BLaER1 treated with 17β-estradiol and CSF1 and Interleukin-3, amounts not matched to agents 10 nM and 100 nM (cell line): ENCODE data around the gene AFG3L2.
A peak's percentile ranks its signal among the peaks of the same experiment; 100 is the strongest.

Source experiments
- H3K27ac ChIP-seq, 11 experiments: shearing (Covaris generic); formaldehyde crosslinking; 2 replicates each; pipeline ENCODE4 v1.8.1; 2022
- H3K27me3 ChIP-seq, 11 experiments: shearing (Covaris generic); formaldehyde crosslinking; 2 replicates each; pipeline ENCODE4 v1.8.1; 2022
- H3K36me3 ChIP-seq, 11 experiments: shearing (Covaris generic); formaldehyde crosslinking; 2 replicates each; pipeline ENCODE4 v1.8.1; 2022
- H3K4me1 ChIP-seq, 10 experiments: shearing (Covaris generic); formaldehyde crosslinking; 2 replicates each; pipeline ENCODE4 v1.8.1; 2022
- H3K4me2 ChIP-seq, 11 experiments: shearing (Covaris generic); formaldehyde crosslinking; 2 replicates each; pipeline ENCODE4 v1.8.1; 2022
- H3K4me3 ChIP-seq, 10 experiments: shearing (Covaris generic); formaldehyde crosslinking; 2 replicates each; pipeline ENCODE4 v1.8.1; 2022
- H3K9ac ChIP-seq, 11 experiments: shearing (Covaris generic); formaldehyde crosslinking; 2 replicates each; pipeline ENCODE4 v1.8.1; 2022
- H3K9me3 ChIP-seq, 11 experiments: shearing (Covaris generic); formaldehyde crosslinking; replicated peaks in 1 of 11; 2 replicates each; pipeline ENCODE4 v1.8.1; 2022
- H4K20me1 ChIP-seq, 11 experiments: shearing (Covaris generic); formaldehyde crosslinking; 2 replicates each; pipeline ENCODE4 v1.8.1; 2022
- Cebpa-rat ChIP-seq, 11 experiments: shearing (Covaris generic); IDR thresholded peaks; 2 replicates each; pipeline ENCODE4 v1.8.1; 2022

Gene AFG3L2

GRCh38 chr18:12376754-12377555 lies at the start of gene AFG3L2:
Gene AFG3L2, minus strand, starts transcription at chr18:12377227. Its CDS starts 145 bp downstream, at chr18:12377082.
- Histone ChIP-seq H3K27me3 (no peaks in the 10 kb centered on the region), H3K9ac (peak within 1 kb of the TSS; percentile 97 to 100 (median 99)), H3K27ac (peak within 1 kb of the TSS; percentile 98 to 100 (median 99)), H3K9me3 (peaks cover 0 to 1% (median under 1%) of the 10 kb centered on the region in 11 experiments; a peak in 6 of 22 replicates), H3K4me3 (peak within 1 kb of the TSS; percentile 78 to 96 (median 86)), H3K4me2 (peak within 1 kb of the TSS; percentile 86 to 99 (median 96)), H3K36me3 (peaks cover 0 to 36% (median 25%) of the 10 kb centered on the region in 11 experiments; a peak in 17 of 22 replicates), H4K20me1 (peaks cover 28 to 47% (median 37%) of the 10 kb centered on the region in 11 experiments; a peak in 21 of 22 replicates), H3K4me1 (peaks cover 24 to 39% (median 37%) of the 10 kb centered on the region in 10 experiments)
- no peak for TF ChIP-seq Cebpa-rat (IDR thresholded peaks at IDR 0.05)

DNA sequence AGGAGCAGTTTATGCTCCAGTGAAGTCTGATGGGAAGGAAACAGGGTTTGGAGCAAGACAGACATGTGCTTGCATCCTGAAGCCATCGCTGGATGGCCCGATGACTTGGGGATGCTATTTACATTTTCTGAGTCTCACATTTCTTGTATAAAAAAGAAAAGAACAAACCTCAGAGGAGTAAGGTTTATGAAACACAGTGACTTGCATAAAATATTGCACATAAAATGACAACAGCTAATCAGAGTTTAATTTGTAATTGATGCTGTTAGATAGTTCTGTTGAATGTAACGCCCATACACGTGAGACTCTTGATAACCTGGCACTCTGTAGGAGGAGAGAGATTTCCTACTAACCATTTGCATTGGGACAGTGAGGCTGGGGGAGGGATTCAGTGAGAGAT lies 47.2 kb upstream of the AFG3L2 start:
- Histone ChIP-seq H3K9me3 (no peaks in the 10 kb centered on the region), H3K9ac (no peak overlapping the region), H4K20me1 (peaks cover 0 to 2% (median 0%) of the 10 kb centered on the region in 11 experiments; a peak in 3 of 22 replicates), H3K4me3 (no peak overlapping the region), H3K36me3 (peaks cover 13 to 41% (median 27%) of the 10 kb centered on the region in 11 experiments; a peak in 21 of 22 replicates), H3K27me3 (no peaks in the 10 kb centered on the region), H3K4me1 (peaks cover 14 to 34% (median 26%) of the 10 kb centered on the region in 10 experiments), H3K4me2 (no peak overlapping the region), H3K27ac (no peak overlapping the region)
- no peak for TF ChIP-seq Cebpa-rat (IDR thresholded peaks at IDR 0.05)

DNA sequence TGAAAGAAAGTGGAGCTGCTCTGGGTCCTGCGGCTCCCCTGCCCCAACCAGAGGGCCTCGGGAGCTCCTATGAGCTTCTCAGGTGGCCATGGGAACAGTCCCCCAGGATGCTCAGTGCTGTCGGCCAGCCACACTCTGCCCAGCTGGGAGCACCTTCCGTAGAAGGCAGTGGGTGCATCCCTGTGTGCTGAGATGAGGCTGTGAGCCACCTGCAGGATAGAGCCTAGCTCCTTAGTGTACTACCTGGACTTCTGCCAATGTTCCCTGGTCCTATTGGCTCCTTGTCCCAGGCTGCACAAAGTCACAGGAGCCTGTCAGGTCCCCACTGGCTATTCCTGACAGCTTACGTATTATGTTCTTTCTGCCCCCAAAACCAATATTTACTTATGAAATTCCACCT lies 46.8 kb upstream of the AFG3L2 start:
- peaks cover 8 to 37% (median 23%) of the 10 kb centered on the region in 11 experiments; a peak in 19 of 22 replicates for H3K36me3 ChIP-seq
- TF ChIP-seq Cebpa-rat (IDR thresholded peaks at IDR 0.05) = no peak
- no peak overlapping the region for H3K4me3 ChIP-seq
- no peaks in the 10 kb centered on the region; a peak in 1 of 22 replicates for H4K20me1 ChIP-seq
- H3K27ac ChIP-seq = no peak overlapping the region
- H3K4me2 ChIP-seq = no peak overlapping the region
- peaks cover 10 to 34% (median 28%) of the 10 kb centered on the region in 10 experiments for H3K4me1 ChIP-seq
- H3K9me3 ChIP-seq = no peaks in the 10 kb centered on the region
- H3K9ac ChIP-seq = no peak overlapping the region
- H3K27me3 ChIP-seq = no peaks in the 10 kb centered on the region

- no peaks in the 10 kb centered on the region for H3K9me3 ChIP-seq
- no peak overlapping the region for H3K9ac ChIP-seq
- no peak overlapping the region for H3K27ac ChIP-seq
- no peak overlapping the region for H3K4me3 ChIP-seq
- no peaks in the 10 kb centered on the region; a peak in 1 of 22 replicates for H4K20me1 ChIP-seq
- H3K27me3 ChIP-seq = no peaks in the 10 kb centered on the region
- peaks cover 6 to 38% (median 31%) of the 10 kb centered on the region in 10 experiments for H3K4me1 ChIP-seq
- TF ChIP-seq Cebpa-rat (IDR thresholded peaks at IDR 0.05) = no peak
- peaks cover 7 to 33% (median 19%) of the 10 kb centered on the region in 11 experiments; a peak in 18 of 22 replicates for H3K36me3 ChIP-seq
- peak overlapping the region in 2 of 11 experiments; percentile 11 to 16; a peak in 2 of 22 replicates for H3K4me2 ChIP-seq
These were observed 46.4 kb upstream of the AFG3L2 start for GRCh38 chr18:12423393-12423792.

DNA sequence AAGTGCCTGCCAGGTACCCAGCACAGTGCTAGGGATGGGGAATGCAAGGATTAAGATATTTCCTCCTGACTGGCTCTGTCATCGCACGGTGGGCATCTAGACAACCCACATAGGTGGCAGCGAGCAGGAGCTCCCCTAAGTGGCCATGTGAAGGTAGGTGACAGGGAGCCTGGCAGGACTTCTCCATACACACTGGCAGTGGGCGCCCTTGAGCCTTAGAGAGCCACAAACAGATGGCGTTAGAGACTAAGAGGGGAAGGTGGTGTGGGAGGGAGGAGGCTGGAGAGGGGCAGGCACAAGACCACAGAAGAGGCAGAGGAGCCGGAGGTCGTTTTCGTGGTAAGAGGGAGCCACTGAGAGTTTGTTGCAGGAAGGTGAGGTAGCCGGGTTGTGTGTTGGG lies 45.9 kb upstream of the AFG3L2 start:
- Histone ChIP-seq H3K36me3 (peaks cover 4 to 28% (median 14%) of the 10 kb centered on the region in 11 experiments; a peak in 18 of 22 replicates), H3K9ac (no peak overlapping the region)

GRCh38 chr18:12421732-12422131 lies 44.7 kb upstream of the AFG3L2 start:
- Histone ChIP-seq H3K4me3 (no peak overlapping the region), H3K27ac (no peak overlapping the region), H3K4me1 (peaks cover 5 to 47% (median 33%) of the 10 kb centered on the region in 10 experiments), H4K20me1 (no peaks in the 10 kb centered on the region), H3K9me3 (no peaks in the 10 kb centered on the region), H3K36me3 (peaks cover 0 to 16% (median 3%) of the 10 kb centered on the region in 11 experiments; a peak in 10 of 22 replicates), H3K27me3 (no peaks in the 10 kb centered on the region), H3K9ac (peak overlapping the region in 1 of 11 experiments; percentile 78; a peak in 1 of 22 replicates), H3K4me2 (peak overlapping the region in 8 of 11 experiments; percentile 59 to 99 (median 90); a peak in 13 of 22 replicates)
- no peak for TF ChIP-seq Cebpa-rat (IDR thresholded peaks at IDR 0.05)

More for the DNA sequence above, 45.9 kb upstream of the AFG3L2 start:
- Histone ChIP-seq H3K4me2 (peak overlapping the region in 3 of 11 experiments; percentile 8 to 16 (median 11); a peak in 3 of 22 replicates), H3K27ac (no peak overlapping the region), H3K27me3 (no peaks in the 10 kb centered on the region), H3K9me3 (no peaks in the 10 kb centered on the region), H4K20me1 (no peaks in the 10 kb centered on the region; a peak in 1 of 22 replicates), H3K4me1 (peaks cover 5 to 41% (median 33%) of the 10 kb centered on the region in 10 experiments), H3K4me3 (no peak overlapping the region)
- TF ChIP-seq Cebpa-rat (IDR thresholded peaks at IDR 0.05) = no peak

GRCh38 chr18:12420821-12421421 lies 43.9 kb upstream of the AFG3L2 start:
- H3K9ac ChIP-seq = peak overlapping the region; percentile 45 to 78 (median 69); a peak in 20 of 22 replicates

DNA sequence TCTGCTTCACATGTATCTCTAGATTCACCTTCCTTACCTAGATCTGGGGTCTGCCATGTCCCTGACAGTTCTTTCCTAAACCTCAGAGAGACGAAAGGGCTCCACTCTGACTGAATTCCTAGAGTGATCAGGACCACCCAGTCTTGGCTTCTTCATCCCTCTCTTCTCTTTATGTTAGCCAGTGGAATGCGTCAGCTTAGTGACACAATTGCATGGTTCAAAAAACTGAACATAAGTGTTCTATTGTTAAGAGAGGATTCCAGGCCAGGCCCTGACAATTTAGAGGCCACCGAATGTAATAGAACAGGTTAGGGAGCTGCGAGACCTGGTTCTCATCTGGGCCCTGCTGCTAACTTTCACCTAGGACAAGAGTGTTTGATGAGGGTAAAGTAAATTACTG lies 40.7 kb upstream of the AFG3L2 start:
- Histone ChIP-seq H4K20me1 (peaks cover 0 to 34% (median 0%) of the 10 kb centered on the region in 11 experiments; a peak in 3 of 22 replicates), H3K4me3 (no peak overlapping the region), H3K9ac (0 out of 22 replicates have a peak overlapping the region, but pooled peaks of 1 of the 11 experiments have one; percentile 24), H3K9me3 (no peaks in the 10 kb centered on the region), H3K27ac (no peak overlapping the region), H3K36me3 (peaks cover 0 to 14% (median 6%) of the 10 kb centered on the region in 11 experiments; a peak in 9 of 22 replicates), H3K27me3 (no peaks in the 10 kb centered on the region), H3K4me2 (no peak overlapping the region), H3K4me1 (peaks cover 28 to 72% (median 57%) of the 10 kb centered on the region in 10 experiments)
- no peak for TF ChIP-seq Cebpa-rat (IDR thresholded peaks at IDR 0.05)

More at GRCh38 chr18:12420821-12421421, 43.9 kb upstream of the AFG3L2 start:
- peak overlapping the region; percentile 59 to 99 (median 90) for H3K4me2 ChIP-seq
- H3K4me1 ChIP-seq = peaks cover 12 to 54% (median 39%) of the 10 kb centered on the region in 10 experiments
- no peak for TF ChIP-seq Cebpa-rat (IDR thresholded peaks at IDR 0.05)
- H3K27me3 ChIP-seq = no peaks in the 10 kb centered on the region
- no peaks in the 10 kb centered on the region for H3K9me3 ChIP-seq
- peaks cover 0 to 12% (median 0%) of the 10 kb centered on the region in 11 experiments; a peak in 1 of 22 replicates for H3K36me3 ChIP-seq
- peaks cover 0 to 5% (median 0%) of the 10 kb centered on the region in 11 experiments; a peak in 2 of 22 replicates for H4K20me1 ChIP-seq
- H3K27ac ChIP-seq = peak overlapping the region in 9 of 11 experiments; percentile 25 to 64 (median 60); a peak in 16 of 22 replicates
- H3K4me3 ChIP-seq = peak overlapping the region; percentile 22 to 65 (median 46); a peak in 18 of 20 replicates
